H1 (cell line): ENCODE results near the gene SLC39A8. TPM values are rescaled to one million over a fixed set of nuclear protein-coding genes. Genes with fewer than 3 reads are reported as not detected.

ENCODE experiments used
- CTCF ChIA-PET: fragments of 300-600 bp; sonication (Branson Sonifier 250); formaldehyde crosslinking; loops from one replicate; lab custom pipeline; 2021; ENCODE audit not compliant: partially characterized antibody; lab: Charles Lee
- POLR2A ChIA-PET: fragments of 300-600 bp; sonication (Branson Sonifier 250); formaldehyde crosslinking; loops from one replicate; lab custom pipeline; 2021; ENCODE audit warnings: inconsistent platforms; ENCODE audit not compliant: partially characterized antibody; lab: Charles Lee
- DNase-seq, 2 experiments: peaks; one replicate each; pipeline versions ENCODE4 v3.0.0 to v3.0.0-alpha.2; 2010 to 2022; ENCODE audit warnings: low spot score in 2 of 2, low read depth in 1 of 2, mixed read lengths in 1 of 2
- FAIRE-seq: peaks from 2 replicates; lab custom pipeline; 2011; peaks lifted over from hg19 to GRCh38; lab: Jason Lieb, UNC
- H2AFZ ChIP-seq: 2 replicates; pipeline ENCODE4 v1.8.1; 2012; ENCODE audit warnings: low read length, inconsistent platforms
- H2AK5ac ChIP-seq: 2 replicates; pipeline ENCODE4 v1.6.1; 2013; ENCODE audit warnings: low read depth, low read length
- H2BK120ac ChIP-seq: replicated peaks from 2 replicates; pipeline ENCODE3; 2013; ENCODE audit warnings: low read depth, low read length, inconsistent platforms
- H2BK12ac ChIP-seq: 2 replicates; pipeline ENCODE4 v1.6.1; 2013; ENCODE audit warnings: low read depth, low read length
- H2BK15ac ChIP-seq: 2 replicates; pipeline ENCODE4 v1.6.1; 2013; ENCODE audit warnings: low read length
- H2BK20ac ChIP-seq: 2 replicates; pipeline ENCODE4 v1.6.1; 2013; ENCODE audit warnings: low read length
- H2BK5ac ChIP-seq: 2 replicates; pipeline ENCODE4 v1.6.1; 2013; ENCODE audit warnings: low read depth, low read length
- H3K14ac ChIP-seq: 2 replicates; pipeline ENCODE4 v1.6.1; 2013; ENCODE audit warnings: inconsistent platforms; ENCODE audit not compliant: insufficient read length
- H3K18ac ChIP-seq: 2 replicates; pipeline ENCODE4 v1.6.1; 2013; ENCODE audit warnings: low read length; ENCODE audit errors: extremely low read depth
- H3K23ac ChIP-seq: 2 replicates; pipeline ENCODE4 v1.6.1; 2013; ENCODE audit warnings: inconsistent platforms; ENCODE audit not compliant: insufficient read length
- H3K23me2 ChIP-seq: 2 replicates; pipeline ENCODE4 v1.6.1; 2013; ENCODE audit warnings: low read depth, low read length
- H3K27ac ChIP-seq: 2 replicates; pipeline ENCODE4 v1.6.1; 2011; ENCODE audit warnings: low read depth, low read length, inconsistent platforms
- H3K27me3 ChIP-seq, 4 experiments: replicated peaks in 1 of 4; 1 replicate in 1 of 4; 2 replicates in 3 of 4; pipeline versions ENCODE4 v1.6.1 to v1.8.1; 2011 to 2013; ENCODE audit warnings: low read length in 3 of 4, mild to moderate bottlenecking in 3 of 4, inconsistent platforms in 2 of 4, mixed read lengths in 2 of 4, moderate library complexity in 1 of 4; ENCODE audit not compliant: control insufficient read depth in 3 of 4, insufficient read depth in 3 of 4; ENCODE audit errors: extremely low read depth in 1 of 4
- H3K36me3 ChIP-seq, 4 experiments: 2 replicates each; pipeline versions ENCODE4 v1.6.1 to v1.8.1; 2011 to 2013; ENCODE audit warnings: mild to moderate bottlenecking in 4 of 4, low read length in 3 of 4, moderate library complexity in 2 of 4, control low read depth in 1 of 4, inconsistent platforms in 1 of 4; ENCODE audit not compliant: insufficient read depth in 4 of 4, control insufficient read depth in 2 of 4
- H3K4ac ChIP-seq: replicated peaks from 2 replicates; pipeline ENCODE3; 2013; ENCODE audit warnings: low read length, low read depth, mixed read lengths, inconsistent platforms; ENCODE audit not compliant: insufficient read length
- H3K4me1 ChIP-seq, 4 experiments: replicated peaks in 1 of 4; 1 replicate in 1 of 4; 2 replicates in 3 of 4; pipeline versions ENCODE4 v1.6.1 to v1.8.1; 2011 to 2013; ENCODE audit warnings: low read length in 3 of 4, inconsistent platforms in 2 of 4, mixed read lengths in 1 of 4; ENCODE audit not compliant: insufficient read depth in 4 of 4, control insufficient read depth in 3 of 4
- H3K4me2 ChIP-seq, 2 experiments: 2 replicates each; pipeline versions ENCODE4 v1.6.1 to v1.8.1; 2011 to 2013; ENCODE audit warnings: low read depth in 2 of 2, low read length in 2 of 2, control low read depth in 1 of 2, inconsistent platforms in 1 of 2, mild to moderate bottlenecking in 1 of 2; ENCODE audit not compliant: insufficient read depth in 1 of 2
- H3K4me3 ChIP-seq, 4 experiments: fragments of 200-600, 300-600 bp in 1 of 4; sonication (generic), shearing (Covaris generic), sonication (Bioruptor Twin) in 1 of 4; 2 replicates each; pipeline versions ENCODE4 v1.5.1 to v1.8.1; 2011 to 2016; ENCODE audit warnings: low read length in 4 of 4, low read depth in 3 of 4, control low read depth in 2 of 4, inconsistent platforms in 2 of 4, mild to moderate bottlenecking in 2 of 4, mixed read lengths in 1 of 4, moderate library complexity in 1 of 4; ENCODE audit not compliant: insufficient read depth in 2 of 4; ENCODE audit errors: extremely low read depth in 1 of 4
- H3K56ac ChIP-seq: replicated peaks from 2 replicates; pipeline ENCODE3; 2013; ENCODE audit warnings: low read depth, mild to moderate bottlenecking, mixed read lengths, low read length, inconsistent platforms; ENCODE audit not compliant: insufficient read length
- H3K79me1 ChIP-seq: 2 replicates; pipeline ENCODE4 v1.6.1; 2013; ENCODE audit warnings: low read depth, low read length, control low read depth
- H3K79me2 ChIP-seq, 2 experiments: 2 replicates each; pipeline versions ENCODE4 v1.6.1 to v1.8.1; 2012 to 2013; ENCODE audit warnings: low read length in 2 of 2, mild to moderate bottlenecking in 2 of 2, inconsistent platforms in 1 of 2; ENCODE audit not compliant: insufficient read depth in 2 of 2, control insufficient read depth in 1 of 2
- H3K9ac ChIP-seq, 4 experiments: replicated peaks in 1 of 4; 1 replicate in 1 of 4; 2 replicates in 3 of 4; pipeline versions ENCODE4 v1.6.1 to v1.8.1; 2011 to 2013; ENCODE audit warnings: low read depth in 3 of 4, low read length in 3 of 4, control low read depth in 2 of 4, mild to moderate bottlenecking in 2 of 4, moderate library complexity in 2 of 4, inconsistent platforms in 1 of 4; ENCODE audit errors: extremely low read depth in 1 of 4
- H3K9me3 ChIP-seq, 2 experiments: 2 replicates each; pipeline versions ENCODE4 v1.6.1 to v1.8.1; 2012 to 2013; ENCODE audit warnings: mild to moderate bottlenecking in 2 of 2, moderate library complexity in 2 of 2, control low read depth in 1 of 2, inconsistent platforms in 1 of 2, low read depth in 1 of 2, low read length in 1 of 2, mixed read lengths in 1 of 2; ENCODE audit not compliant: insufficient read depth in 2 of 2
- H4K20me1 ChIP-seq, 2 experiments: replicated peaks in 1 of 2; 2 replicates each; pipeline versions ENCODE3 to v1.8.1; 2011 to 2013; ENCODE audit warnings: inconsistent platforms in 2 of 2, low read length in 2 of 2, mild to moderate bottlenecking in 1 of 2; ENCODE audit not compliant: insufficient read depth in 2 of 2, control insufficient read depth in 1 of 2
- H4K5ac ChIP-seq: 2 replicates; pipeline ENCODE4 v1.6.1; 2013; ENCODE audit warnings: low read length, low read depth, mixed read lengths, inconsistent platforms; ENCODE audit not compliant: insufficient read length
- H4K8ac ChIP-seq: 2 replicates; pipeline ENCODE4 v1.8.0; 2013; ENCODE audit warnings: mild to moderate bottlenecking, moderate library complexity, low read length, inconsistent platforms; ENCODE audit not compliant: insufficient read depth; ENCODE audit errors: extremely low read depth
- H4K91ac ChIP-seq: replicated peaks from 2 replicates; pipeline ENCODE3; 2013; ENCODE audit warnings: low read length, mixed read lengths, inconsistent platforms; ENCODE audit not compliant: insufficient read length
- BRCA1 ChIP-seq: IDR thresholded peaks from 2 replicates; pipeline ENCODE4 v1.6.1; 2012; ENCODE audit warnings: low read depth, low read length, improper control_type of control experiment
- CTCF ChIP-seq, 3 experiments: IDR thresholded peaks; 1 replicate in 2 of 3; 2 replicates in 1 of 3; pipeline versions ENCODE4 v1.5.1 to v1.6.1; 2011; ENCODE audit warnings: low read length in 3 of 3, mild to moderate bottlenecking in 3 of 3, inconsistent platforms in 2 of 3, low read depth in 1 of 3, moderate library complexity in 1 of 3; ENCODE audit not compliant: insufficient read depth in 1 of 3; ENCODE audit errors: control extremely low read depth in 1 of 3
- HDAC6 ChIP-seq: IDR thresholded peaks from one replicate; pipeline ENCODE4 v1.7.1; 2012; ENCODE audit warnings: low read depth, mild to moderate bottlenecking, inconsistent platforms, low read length, moderate library complexity
- NRF1 ChIP-seq: IDR thresholded peaks from 2 replicates; pipeline ENCODE4 v1.6.1; 2011; ENCODE audit warnings: mild to moderate bottlenecking, low read depth, low read length, improper control_type of control experiment
- POLR2A ChIP-seq, 2 experiments: IDR thresholded peaks; 1 replicate in 1 of 2; 2 replicates in 1 of 2; pipeline ENCODE4 v1.6.1; 2011; ENCODE audit warnings: low read depth in 2 of 2, low read length in 2 of 2, mild to moderate bottlenecking in 2 of 2; ENCODE audit errors: control extremely low read depth in 1 of 2
- RAD21 ChIP-seq, 2 experiments: IDR thresholded peaks in 1 of 2; conservative IDR thresholded peaks in 1 of 2; 2 replicates each; pipeline ENCODE4 v1.6.1; 2011; ENCODE audit warnings: low read depth in 2 of 2, low read length in 2 of 2, improper control_type of control experiment in 1 of 2, inconsistent platforms in 1 of 2, mild to moderate bottlenecking in 1 of 2, moderate library complexity in 1 of 2
- SIRT6 ChIP-seq: IDR thresholded peaks from one replicate; pipeline ENCODE4 v1.7.1; 2012; ENCODE audit warnings: low read length, inconsistent platforms
- SRF ChIP-seq: IDR thresholded peaks from 2 replicates; pipeline ENCODE4 v1.6.1; 2011; ENCODE audit warnings: mild to moderate bottlenecking, low read depth, low read length, moderate library complexity
- SUZ12 ChIP-seq: fragments of 200-600 bp; sonication (generic); IDR thresholded peaks from 2 replicates; pipeline ENCODE4 v1.6.1; 2012; ENCODE audit warnings: mild to moderate bottlenecking, inconsistent platforms, low read length, moderate library complexity, mixed read lengths
- polyA plus RNA-seq, 7 experiments: library from polyadenylated mRNA; depleted of rRNA in 3 of 7; stranded (reverse) in 5 of 7; unstranded in 2 of 7; fragments of >200 nt in 5 of 7; fragments of 200-250 nt in 2 of 7; gene quantifications; 1 replicate in 5 of 7; 2 replicates in 1 of 7; 4 replicates in 1 of 7; pipeline versions ENCODE4 v1.2.1 to v1.2.3, GENCODE V29; 2011 to 2013; ENCODE audit warnings: missing spikeins in 2 of 7, mixed read lengths in 2 of 7
- total RNA-seq: library from RNA; stranded (reverse); fragmentation: NEBNext Ultra II Directional; extraction: Animal tissue kit (Norgen Biotek cat#: 25700); gene quantifications from 2 replicates; pipeline ENCODE4 v1.2.1, GENCODE V29; 2021
- TF ChIP-seq, protein P1 (sequence below): IDR thresholded peaks from 2 replicates; pipeline ENCODE4 v1.6.1; 2012; ENCODE audit warnings: inconsistent platforms

Gene SLC39A8
- total and polyA plus RNA-seq, 2 of the 8 experiments (the other 6 are each of a cell fraction or from before 2014, with no cell fraction given): 6.4 to 38.7 TPM

GRCh38 chr4:102213031-102213430, 132.3 kb downstream of the SLC39A8 start:
- TF ChIP-seq RAD21 (IDR thresholded peaks at IDR 0.05 in 1 of 2, conservative IDR thresholded peaks at IDR 0.05 in 1 of 2; ENCODE audit: low read depth in 2 of 2, low read length in 2 of 2) (no peak), SUZ12 (no peak), CTCF (IDR thresholded peaks at IDR 0.05; ENCODE audit: control extremely low read depth in 1 of 3, insufficient read depth in 1 of 3, low read depth in 1 of 3, low read length in 3 of 3) (no peak), BRCA1 (no peak), HDAC6 (no peak), SRF (no peak), POLR2A (IDR thresholded peaks at IDR 0.05; ENCODE audit: control extremely low read depth in 1 of 2, low read depth in 2 of 2, low read length in 2 of 2) (no peak), SIRT6 (no peak), NRF1 (no peak)
- TF ChIP-seq, protein P1, sequence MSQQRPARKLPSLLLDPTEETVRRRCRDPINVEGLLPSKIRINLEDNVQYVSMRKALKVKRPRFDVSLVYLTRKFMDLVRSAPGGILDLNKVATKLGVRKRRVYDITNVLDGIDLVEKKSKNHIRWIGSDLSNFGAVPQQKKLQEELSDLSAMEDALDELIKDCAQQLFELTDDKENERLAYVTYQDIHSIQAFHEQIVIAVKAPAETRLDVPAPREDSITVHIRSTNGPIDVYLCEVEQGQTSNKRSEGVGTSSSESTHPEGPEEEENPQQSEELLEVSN: no peak
- TF ChIP-seq, all 59 proteins: peak for 0
- Histone ChIP-seq H3K23ac (no peak overlapping the region), H3K79me2 (no peaks in the 10 kb centered on the region), H2BK20ac (no peak overlapping the region), H4K91ac (no peak overlapping the region), H3K56ac (no peak overlapping the region), H3K27me3 (no peaks in the 10 kb centered on the region), H2BK15ac (no peak overlapping the region), H3K79me1 (no peaks in the 10 kb centered on the region), H2BK120ac (no peak overlapping the region), H3K9ac (no peak overlapping the region), H2AFZ (no peak overlapping the region), H4K8ac (no peak overlapping the region), H3K9me3 (peaks cover 0 to 2% of the 10 kb centered on the region in 2 experiments; a peak in 2 of 4 replicates), H3K4me1 (peaks cover 0 to 2% (median under 1%) of the 10 kb centered on the region in 4 experiments; a peak in 2 of 7 replicates), H3K36me3 (no peaks in the 10 kb centered on the region), H3K4me2 (no peak overlapping the region), H3K18ac (no peak overlapping the region), H4K20me1 (no peaks in the 10 kb centered on the region), H4K5ac (no peak overlapping the region), H3K4ac (no peak overlapping the region), H3K27ac (no peak overlapping the region), H3K23me2 (no peaks in the 10 kb centered on the region), H2BK12ac (no peak overlapping the region), H3K4me3 (no peak overlapping the region), H3K14ac (no peak overlapping the region), H2AK5ac (no peak overlapping the region), H2BK5ac (no peak overlapping the region)
- no peak for DNase-seq
- POLR2A ChIA-PET: no interaction called here
- CTCF ChIA-PET: no interaction called here
- FAIRE-seq: no peak
